Fibroblast of pulmonary artery (primary cell): Measurements from ENCODE around the gene SLC22A23.

ENCODE experiments used
- DNase-seq: peaks from one replicate; pipeline ENCODE4 v3.0.0-alpha.2; 2010; ENCODE audit warnings: low read depth
- H3K4me3 ChIP-seq: replicated peaks from 2 replicates; pipeline ENCODE4 v1.5.1; 2011; ENCODE audit warnings: low read depth, mild to moderate bottlenecking, control low read depth, low read length, moderate library complexity
- TF ChIP-seq, protein P1 (sequence below): IDR thresholded peaks from 2 replicates; pipeline ENCODE4 v1.5.1; 2011; ENCODE audit warnings: mild to moderate bottlenecking, control low read depth, low read length, inconsistent platforms; ENCODE audit errors: missing control alignments

Gene SLC22A23

DNA sequence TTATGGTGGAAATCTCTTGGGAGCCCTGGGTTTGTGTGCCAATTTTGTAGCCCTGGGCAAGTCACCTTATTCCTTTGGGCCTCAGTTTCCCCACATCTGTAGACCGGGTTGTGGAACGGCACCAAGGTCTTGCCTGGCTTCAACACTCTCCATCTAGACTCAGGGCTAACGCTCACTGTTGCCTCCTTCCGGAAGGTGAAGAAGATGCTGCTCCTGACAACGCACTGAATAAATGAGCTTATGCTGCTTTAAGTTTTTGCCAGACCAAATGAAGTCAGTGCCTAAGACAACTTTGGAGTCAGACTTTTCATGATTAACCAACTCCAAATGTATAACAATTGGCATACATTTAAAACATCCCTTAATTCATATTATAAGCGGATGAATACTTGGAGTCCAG lies 145.0 kb downstream of the SLC22A23 start:
- TF ChIP-seq, protein P1, sequence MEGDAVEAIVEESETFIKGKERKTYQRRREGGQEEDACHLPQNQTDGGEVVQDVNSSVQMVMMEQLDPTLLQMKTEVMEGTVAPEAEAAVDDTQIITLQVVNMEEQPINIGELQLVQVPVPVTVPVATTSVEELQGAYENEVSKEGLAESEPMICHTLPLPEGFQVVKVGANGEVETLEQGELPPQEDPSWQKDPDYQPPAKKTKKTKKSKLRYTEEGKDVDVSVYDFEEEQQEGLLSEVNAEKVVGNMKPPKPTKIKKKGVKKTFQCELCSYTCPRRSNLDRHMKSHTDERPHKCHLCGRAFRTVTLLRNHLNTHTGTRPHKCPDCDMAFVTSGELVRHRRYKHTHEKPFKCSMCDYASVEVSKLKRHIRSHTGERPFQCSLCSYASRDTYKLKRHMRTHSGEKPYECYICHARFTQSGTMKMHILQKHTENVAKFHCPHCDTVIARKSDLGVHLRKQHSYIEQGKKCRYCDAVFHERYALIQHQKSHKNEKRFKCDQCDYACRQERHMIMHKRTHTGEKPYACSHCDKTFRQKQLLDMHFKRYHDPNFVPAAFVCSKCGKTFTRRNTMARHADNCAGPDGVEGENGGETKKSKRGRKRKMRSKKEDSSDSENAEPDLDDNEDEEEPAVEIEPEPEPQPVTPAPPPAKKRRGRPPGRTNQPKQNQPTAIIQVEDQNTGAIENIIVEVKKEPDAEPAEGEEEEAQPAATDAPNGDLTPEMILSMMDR, result no peak
- DNase-seq, result no peak
- no peak overlapping the region for H3K4me3 ChIP-seq

DNA sequence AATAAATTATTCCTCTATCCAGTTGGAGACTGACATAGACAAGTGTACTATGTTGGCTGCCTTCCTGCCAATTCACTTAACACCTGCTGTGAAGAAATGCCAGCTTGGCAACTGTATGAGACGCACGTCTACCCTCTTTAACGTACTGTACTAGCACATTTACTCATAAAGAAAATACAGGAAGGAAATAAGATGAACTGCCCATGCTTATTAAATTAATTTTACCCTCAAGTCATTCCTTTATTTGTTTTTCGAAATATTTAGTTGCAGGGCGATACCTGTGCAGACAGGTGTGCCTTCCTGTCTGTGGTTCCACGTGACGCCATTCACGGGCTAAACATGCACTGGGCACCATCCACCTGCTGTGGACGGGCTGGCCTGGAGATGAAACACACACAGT lies 146.1 kb downstream of the SLC22A23 start:
- no peak for DNase-seq
- TF ChIP-seq, protein P1, result no peak

DNA sequence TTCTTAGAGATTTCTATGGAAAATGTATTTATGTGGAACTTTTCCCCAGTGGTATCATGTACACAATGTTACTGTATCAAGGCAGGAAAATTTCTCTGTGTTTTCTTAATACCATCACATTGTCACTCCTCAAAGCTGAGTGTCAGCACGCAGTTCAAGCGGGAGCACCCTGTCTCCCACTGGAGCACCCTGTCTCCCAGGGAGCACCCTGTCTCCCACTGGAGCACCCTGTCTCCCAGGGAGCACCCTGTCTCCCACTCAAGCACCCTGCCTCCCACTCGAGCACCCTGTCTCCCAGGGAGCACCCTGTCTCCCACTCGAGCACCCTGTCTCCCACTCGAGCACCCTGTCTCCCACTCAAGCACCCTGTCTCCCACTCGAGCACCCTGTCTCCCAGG lies 146.8 kb downstream of the SLC22A23 start:
- no peak for DNase-seq
- no peak overlapping the region for H3K4me3 ChIP-seq
- TF ChIP-seq, protein P1, result no peak

More for the DNA sequence above, 146.1 kb downstream of the SLC22A23 start:
- H3K4me3 ChIP-seq, result no peak overlapping the region

DNA sequence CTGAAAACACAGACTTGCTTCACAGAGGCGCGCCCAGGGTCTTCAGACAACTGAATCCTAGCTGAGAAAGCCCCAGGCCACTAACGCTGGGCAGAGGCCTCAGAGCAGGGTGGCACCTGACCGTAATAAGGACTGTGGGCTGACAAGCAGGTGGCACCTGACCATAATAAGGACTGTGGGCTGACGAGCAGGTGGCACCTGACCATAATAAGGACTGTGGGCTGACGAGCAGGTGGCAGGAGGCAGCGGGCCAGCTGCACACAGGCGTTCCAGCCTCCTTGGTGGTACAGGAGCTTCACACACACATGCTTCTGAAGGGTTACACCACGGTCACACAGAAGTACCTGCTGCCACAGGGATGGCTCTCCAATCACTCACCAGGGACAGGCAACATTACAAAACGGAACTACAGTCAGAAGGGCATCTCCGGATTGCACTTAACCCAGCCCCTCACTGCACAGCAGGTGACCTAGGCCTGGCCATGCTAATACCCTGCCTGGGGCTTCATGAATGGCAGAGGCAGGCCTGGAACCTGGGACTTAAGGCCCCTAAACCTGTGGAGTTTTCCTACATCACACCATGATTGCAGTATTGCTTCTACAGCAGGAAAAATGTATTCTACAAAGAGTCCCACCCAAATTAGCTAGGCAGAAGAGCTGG lies 147.3 kb downstream of the SLC22A23 start:
- no peak overlapping the region for H3K4me3 ChIP-seq
- TF ChIP-seq, protein P1, result no peak

DNA sequence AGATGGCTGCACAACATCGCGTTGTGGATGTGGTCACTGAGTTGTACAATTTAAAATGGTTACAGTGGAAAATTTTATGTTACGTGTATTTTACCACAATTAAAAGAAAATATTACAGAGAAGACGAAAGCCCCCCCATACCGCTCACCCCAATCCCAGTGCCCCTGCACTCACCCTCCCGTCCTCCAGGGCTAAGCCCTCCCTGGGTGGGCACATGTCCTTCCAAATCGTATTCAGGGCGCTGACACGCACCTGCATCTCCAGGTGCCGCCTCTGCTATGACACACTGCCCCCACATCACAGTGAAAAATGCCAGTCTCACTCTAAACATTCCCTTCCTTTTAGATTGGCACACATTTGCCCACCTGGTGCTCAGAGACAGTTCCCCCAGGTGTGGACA lies 148.7 kb downstream of the SLC22A23 start:
- no peak for DNase-seq
- no peak overlapping the region for H3K4me3 ChIP-seq
- TF ChIP-seq, protein P1, result no peak

More for the DNA sequence above, 147.3 kb downstream of the SLC22A23 start:
- no peak for DNase-seq

DNA sequence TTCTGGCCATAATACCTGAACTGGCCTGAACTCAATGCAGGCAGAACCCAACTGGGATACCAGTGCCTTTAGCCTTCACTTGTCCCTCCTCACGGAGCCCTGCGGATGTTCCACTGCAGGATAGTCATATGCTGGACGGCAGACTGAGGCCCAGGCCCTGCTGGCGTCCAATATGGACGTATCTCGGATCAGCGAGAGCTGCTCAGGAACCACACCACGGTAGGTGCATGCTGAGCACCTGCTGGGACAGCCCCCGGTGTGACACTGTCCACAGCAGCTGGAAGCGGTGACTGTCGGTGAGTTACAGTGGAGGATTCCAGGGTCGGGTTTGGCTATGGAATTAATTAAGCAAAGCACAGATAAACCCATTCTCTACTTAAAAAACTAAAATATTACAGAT lies 149.4 kb downstream of the SLC22A23 start:
- TF ChIP-seq, protein P1, result no peak
- H3K4me3 ChIP-seq, result no peak overlapping the region
- DNase-seq, result no peak

DNA sequence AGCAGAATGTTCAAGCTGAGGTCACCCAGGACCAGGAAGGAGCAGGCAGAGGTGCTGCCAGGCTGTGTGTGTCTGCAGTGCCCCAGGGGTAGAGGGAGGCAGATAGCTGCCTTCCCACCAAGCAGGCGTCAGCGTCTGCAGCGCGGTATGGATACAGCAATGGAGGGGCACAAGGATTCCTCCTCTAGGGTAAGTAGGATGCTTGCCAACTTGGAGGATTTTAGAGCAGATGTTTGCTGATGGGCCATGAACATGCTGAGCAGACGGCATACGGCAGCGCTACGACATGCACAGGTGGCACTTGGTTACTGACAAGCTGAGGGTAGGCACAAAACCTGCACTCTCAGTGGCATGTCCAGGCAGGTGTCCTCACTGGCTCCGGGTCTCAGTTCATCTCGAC lies 150.0 kb downstream of the SLC22A23 start:
- TF ChIP-seq, protein P1, result no peak
- no peak overlapping the region for H3K4me3 ChIP-seq
- DNase-seq, result no peak
